Cardiac septum (tissue), 1 donor: ENCODE data around the gene OSBPL7. TPM values are rescaled to one million over a fixed set of nuclear protein-coding genes. Genes with fewer than 3 reads are reported as not detected.

Experiments used
- DNase-seq: peaks from one replicate; pipeline ENCODE4 v3.0.0-alpha.2; 2020; ENCODE audit warnings: low spot score
- intact Hi-C: fragments of 100-400 bp; cut with DNase I; formaldehyde crosslinking; loops from one replicate; pipeline ENCODE4 v1.14.0; 2022
- total RNA-seq: library from RNA; stranded (reverse); fragmentation: NEBNext Ultra II Directional; extraction: Animal tissue kit (Norgen Biotek cat#: 25700); gene quantifications from one replicate; pipeline ENCODE4 v1.2.1, GENCODE V29; 2021
- donor health status: DM: no; HTN: no; CAD: no.

OSBPL7 gene
- total RNA-seq, 1 donor from 2014 or later: 8.7 TPM

GRCh38 chr17:47850692-47851573 lies 29.3 kb upstream of the OSBPL7 start, which contains the start of gene SP6:
SP6 (minus strand) TSS chr17:47851163; CDS start chr17:47848429, 2,734 bp downstream.
- intact Hi-C loops: no loop called here
- DNase-seq: no peak

GRCh38 chr17:47850373-47850691 lies 28.7 kb upstream of the OSBPL7 start:
- intact Hi-C loops: no loop called here
- no peak for DNase-seq

- intact Hi-C loops: no loop called here
- no peak for DNase-seq
Observed at GRCh38 chr17:47848198-47848513, 26.6 kb upstream of the OSBPL7 start.

- DNase-seq: no peak
- intact Hi-C loops: no loop called here
Observed at GRCh38 chr17:47847341-47848197, 26.0 kb upstream of the OSBPL7 start.

GRCh38 chr17:47846716-47847340 lies 25.2 kb upstream of the OSBPL7 start:
- intact Hi-C loops: no loop called here
- DNase-seq: no peak

- intact Hi-C loops: no loop called here
- DNase-seq: no peak
Observed at GRCh38 chr17:47845716-47846075, 24.1 kb upstream of the OSBPL7 start.

- intact Hi-C loops: loop anchor here (5.0 kb wide), 1 partner anchor 172 kb away; no protein-coding TSS in a partner anchor
- no peak for DNase-seq
Observed at GRCh38 chr17:47844814-47845715, 23.5 kb upstream of the OSBPL7 start.

GRCh38 chr17:47844227-47844626 lies 22.6 kb upstream of the OSBPL7 start:
- intact Hi-C loops: loop anchor here (5.0 kb wide), 1 partner anchor 173 kb away; no protein-coding TSS in a partner anchor
- DNase-seq: no peak

GRCh38 chr17:47843391-47843730 lies 21.8 kb upstream of the OSBPL7 start:
- intact Hi-C loops: loop anchor here (2.0 to 5.0 kb wide), 2 partner anchors 105 to 174 kb away; no protein-coding TSS in a partner anchor
- no peak for DNase-seq

GRCh38 chr17:47841488-47842291 lies 20.1 kb upstream of the OSBPL7 start:
- intact Hi-C loops: loop anchor here (1.0 to 5.0 kb wide), 4 partner anchors 49 to 176 kb away; partner anchors contain the start of gene CDK5RAP3
- no peak for DNase-seq

- intact Hi-C loops: loop anchor here (1.0 to 5.0 kb wide), 3 partner anchors 49 to 176 kb away; partner anchors contain the start of gene CDK5RAP3
Observed at GRCh38 chr17:47840742-47841487, 19.3 kb upstream of the OSBPL7 start, which contains the start of gene SCRN2. SCRN2 (minus strand) TSS chr17:47841273; CDS start chr17:47840843, 430 bp downstream.

GRCh38 chr17:47840001-47840741 lies 18.6 kb upstream of the OSBPL7 start:
- intact Hi-C loops: loop anchor here (2.0 to 5.0 kb wide), 2 partner anchors 131 to 177 kb away; partner anchors contain the start of gene CDK5RAP3
- no peak for DNase-seq

More at GRCh38 chr17:47840742-47841487, 19.3 kb upstream of the OSBPL7 start, which contains the start of gene SCRN2:
- peak; percentile 97 for DNase-seq

- intact Hi-C loops: no loop called here
- DNase-seq: no peak
Observed at GRCh38 chr17:47839071-47839470, 17.5 kb upstream of the OSBPL7 start.

- no peak for DNase-seq
- intact Hi-C loops: no loop called here
Observed at GRCh38 chr17:47838636-47839035, 17.0 kb upstream of the OSBPL7 start.

- intact Hi-C loops: no loop called here
- DNase-seq: no peak
Observed at GRCh38 chr17:47837401-47838039, 15.9 kb upstream of the OSBPL7 start.

- no peak for DNase-seq
- intact Hi-C loops: no loop called here
Observed at GRCh38 chr17:47836601-47837000, 15.0 kb upstream of the OSBPL7 start.
